ENCODE results near the gene NACC2.

Gene NACC2

GRCh38 chr9:136096505-136097001 is 1.5 kb upstream of the NACC2 start:
- no peak for DNase-seq (ENCODE audit: low read depth)
- no peak overlapping the region for H3K4me3 ChIP-seq (ENCODE audit: low read length)
- TF ChIP-seq, protein P1, sequence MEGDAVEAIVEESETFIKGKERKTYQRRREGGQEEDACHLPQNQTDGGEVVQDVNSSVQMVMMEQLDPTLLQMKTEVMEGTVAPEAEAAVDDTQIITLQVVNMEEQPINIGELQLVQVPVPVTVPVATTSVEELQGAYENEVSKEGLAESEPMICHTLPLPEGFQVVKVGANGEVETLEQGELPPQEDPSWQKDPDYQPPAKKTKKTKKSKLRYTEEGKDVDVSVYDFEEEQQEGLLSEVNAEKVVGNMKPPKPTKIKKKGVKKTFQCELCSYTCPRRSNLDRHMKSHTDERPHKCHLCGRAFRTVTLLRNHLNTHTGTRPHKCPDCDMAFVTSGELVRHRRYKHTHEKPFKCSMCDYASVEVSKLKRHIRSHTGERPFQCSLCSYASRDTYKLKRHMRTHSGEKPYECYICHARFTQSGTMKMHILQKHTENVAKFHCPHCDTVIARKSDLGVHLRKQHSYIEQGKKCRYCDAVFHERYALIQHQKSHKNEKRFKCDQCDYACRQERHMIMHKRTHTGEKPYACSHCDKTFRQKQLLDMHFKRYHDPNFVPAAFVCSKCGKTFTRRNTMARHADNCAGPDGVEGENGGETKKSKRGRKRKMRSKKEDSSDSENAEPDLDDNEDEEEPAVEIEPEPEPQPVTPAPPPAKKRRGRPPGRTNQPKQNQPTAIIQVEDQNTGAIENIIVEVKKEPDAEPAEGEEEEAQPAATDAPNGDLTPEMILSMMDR (IDR thresholded peaks at IDR 0.05; ENCODE audit: insufficient read depth, low read depth, low read length, missing control alignments) = no peak

GRCh38 chr9:136093995-136094881 is 851 bp downstream of the NACC2 start:
- TF ChIP-seq, protein P1 (IDR thresholded peaks at IDR 0.05; ENCODE audit: insufficient read depth, low read depth, low read length, missing control alignments) = no peak
- peak overlapping the region; percentile 71 for H3K4me3 ChIP-seq (ENCODE audit: low read length)
- peak; percentile 57 for DNase-seq (ENCODE audit: low read depth)

- peak overlapping the region; percentile 71 for H3K4me3 ChIP-seq (ENCODE audit: low read length)
- DNase-seq (ENCODE audit: low read depth) = no peak
- TF ChIP-seq, protein P1 (IDR thresholded peaks at IDR 0.05; ENCODE audit: insufficient read depth, low read depth, low read length, missing control alignments) = no peak
Observed at GRCh38 chr9:136093346-136093986, 1.6 kb downstream of the NACC2 start.

GRCh38 chr9:136092741-136093140 is 2.3 kb downstream of the NACC2 start:
- no peak overlapping the region for H3K4me3 ChIP-seq (ENCODE audit: low read length)
- no peak for DNase-seq (ENCODE audit: low read depth)
- TF ChIP-seq, protein P1 (IDR thresholded peaks at IDR 0.05; ENCODE audit: insufficient read depth, low read depth, low read length, missing control alignments) = no peak

DNA sequence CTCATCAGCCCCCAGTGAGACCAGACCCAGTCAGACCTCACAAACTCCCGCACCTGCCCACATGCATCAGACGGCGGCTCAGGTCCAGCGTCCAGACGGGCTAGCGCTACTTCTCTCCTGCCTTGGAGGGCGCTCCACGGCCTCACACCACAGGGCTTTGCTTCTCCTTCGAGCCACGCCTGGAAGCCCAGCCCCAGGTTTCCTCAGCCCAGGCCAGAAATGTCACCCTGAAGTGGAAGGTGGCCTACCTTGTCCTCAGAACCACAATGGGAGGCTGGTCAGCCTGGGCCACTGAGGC is 2.8 kb downstream of the NACC2 start:
- no peak overlapping the region for H3K4me3 ChIP-seq (ENCODE audit: low read length)
- DNase-seq (ENCODE audit: low read depth) = no peak
- TF ChIP-seq, protein P1 (IDR thresholded peaks at IDR 0.05; ENCODE audit: insufficient read depth, low read depth, low read length, missing control alignments) = no peak

GRCh38 chr9:136091582-136092352 is 3.3 kb downstream of the NACC2 start:
- TF ChIP-seq, protein P1 (IDR thresholded peaks at IDR 0.05; ENCODE audit: insufficient read depth, low read depth, low read length, missing control alignments) = no peak
- peak; percentile 45 for DNase-seq (ENCODE audit: low read depth)
- H3K4me3 ChIP-seq (ENCODE audit: low read length) = no peak overlapping the region
